HL-60/S4 (cell line): ENCODE measurements around the gene SYT9.
"Not testable (repeated sequence)": the region's sequence is repeated elsewhere in the genome, so short reads cannot be mapped to it uniquely, and the experiment has no call there.

ENCODE experiments used
- in situ Hi-C: fragments of 300-500 bp; cut with MboI; formaldehyde crosslinking; loops from 2 replicates; pipeline ENCODE4 v1.14.3; 2022; ENCODE audit warnings: low sequenced_read_pairs

Gene SYT9

GRCh38 chr11:7499081-7499480 is 247.4 kb downstream of the SYT9 start:
- in situ Hi-C loops, result no loop called here

- in situ Hi-C loops, result no loop called here
Measured at GRCh38 chr11:7500251-7500650, 248.5 kb downstream of the SYT9 start.

- in situ Hi-C loops, result no loop called here
Measured at GRCh38 chr11:7501251-7501650, 249.5 kb downstream of the SYT9 start.

- in situ Hi-C loops, result no loop called here
Measured at GRCh38 chr11:7501894-7502293, 250.2 kb downstream of the SYT9 start.

DNA sequence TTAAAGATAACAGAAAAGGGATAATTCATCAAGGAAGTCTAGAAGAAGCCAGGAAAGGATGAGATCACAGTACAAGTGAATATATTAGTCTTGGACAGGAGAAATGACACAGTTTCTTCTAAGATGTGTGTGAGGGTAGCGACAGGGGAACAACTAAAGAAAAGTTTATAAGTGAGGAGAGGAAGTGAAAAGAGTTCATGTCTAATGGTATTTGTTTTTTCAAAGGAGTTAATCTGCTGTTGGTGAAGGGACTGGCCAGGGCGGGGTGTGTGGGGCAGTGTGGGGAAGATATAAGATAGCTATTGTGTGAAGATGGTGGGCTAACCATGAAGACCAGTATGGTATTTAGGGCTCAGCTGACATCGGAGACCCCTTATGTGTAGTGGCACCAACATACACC is 254.5 kb downstream of the SYT9 start:
- in situ Hi-C loops, result no loop called here

- in situ Hi-C loops, result no loop called here
Measured at GRCh38 chr11:7508087-7508486, 256.4 kb downstream of the SYT9 start.

DNA sequence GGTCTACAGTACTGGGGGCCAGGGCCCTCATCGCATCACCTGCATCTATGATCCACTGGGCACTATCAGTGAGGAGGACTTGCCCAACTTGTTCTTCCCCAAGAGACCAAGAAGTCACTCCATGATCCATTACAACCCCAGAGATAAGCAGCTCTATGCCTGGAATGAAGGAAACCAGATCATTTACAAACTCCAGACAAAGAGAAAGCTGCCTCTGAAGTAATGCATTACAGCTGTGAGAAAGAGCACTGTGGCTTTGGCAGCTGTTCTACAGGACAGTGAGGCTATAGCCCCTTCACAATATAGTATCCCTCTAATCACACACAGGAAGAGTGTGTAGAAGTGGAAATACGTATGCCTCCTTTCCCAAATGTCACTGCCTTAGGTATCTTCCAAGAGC is 258.3 kb downstream of the SYT9 start:
- in situ Hi-C loops, result no loop called here

GRCh38 chr11:7511401-7511800 is 259.7 kb downstream of the SYT9 start:
- in situ Hi-C loops, result no loop called here

DNA sequence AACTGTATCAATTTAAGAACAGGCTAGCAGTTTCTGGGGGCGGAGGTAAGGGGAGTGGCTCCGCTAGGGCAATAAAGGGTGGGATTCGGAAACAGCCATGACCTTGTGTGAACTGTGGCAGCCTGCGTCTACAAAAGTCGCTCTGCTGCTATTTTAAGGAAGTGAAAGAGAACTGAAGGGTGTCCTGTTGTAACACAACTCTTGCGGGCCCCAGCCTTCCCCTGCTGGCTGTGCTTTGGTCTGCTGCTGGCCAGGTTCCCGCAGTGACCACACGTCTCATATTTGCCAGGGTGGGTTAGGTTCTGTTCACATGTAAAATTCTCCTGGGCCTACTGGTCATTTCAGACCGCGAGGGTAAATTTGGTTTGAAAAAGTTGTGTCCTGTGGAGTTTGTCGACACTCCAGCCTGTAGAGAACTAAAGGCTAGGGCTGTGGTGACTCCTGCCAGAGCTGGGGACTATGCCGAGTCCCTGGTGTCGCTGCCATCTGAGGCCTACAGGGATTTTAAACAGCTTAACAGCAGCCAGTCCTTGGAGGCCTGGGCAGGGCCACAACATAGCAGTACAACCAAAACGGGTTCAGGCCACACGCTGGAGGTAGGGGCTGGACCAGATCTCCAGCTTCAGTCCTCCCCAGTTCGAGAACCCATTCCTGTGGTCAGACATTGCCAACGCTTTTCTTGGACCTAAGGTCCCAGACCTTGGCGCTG is 261.0 kb downstream of the SYT9 start:
- in situ Hi-C loops, result no loop called here

DNA sequence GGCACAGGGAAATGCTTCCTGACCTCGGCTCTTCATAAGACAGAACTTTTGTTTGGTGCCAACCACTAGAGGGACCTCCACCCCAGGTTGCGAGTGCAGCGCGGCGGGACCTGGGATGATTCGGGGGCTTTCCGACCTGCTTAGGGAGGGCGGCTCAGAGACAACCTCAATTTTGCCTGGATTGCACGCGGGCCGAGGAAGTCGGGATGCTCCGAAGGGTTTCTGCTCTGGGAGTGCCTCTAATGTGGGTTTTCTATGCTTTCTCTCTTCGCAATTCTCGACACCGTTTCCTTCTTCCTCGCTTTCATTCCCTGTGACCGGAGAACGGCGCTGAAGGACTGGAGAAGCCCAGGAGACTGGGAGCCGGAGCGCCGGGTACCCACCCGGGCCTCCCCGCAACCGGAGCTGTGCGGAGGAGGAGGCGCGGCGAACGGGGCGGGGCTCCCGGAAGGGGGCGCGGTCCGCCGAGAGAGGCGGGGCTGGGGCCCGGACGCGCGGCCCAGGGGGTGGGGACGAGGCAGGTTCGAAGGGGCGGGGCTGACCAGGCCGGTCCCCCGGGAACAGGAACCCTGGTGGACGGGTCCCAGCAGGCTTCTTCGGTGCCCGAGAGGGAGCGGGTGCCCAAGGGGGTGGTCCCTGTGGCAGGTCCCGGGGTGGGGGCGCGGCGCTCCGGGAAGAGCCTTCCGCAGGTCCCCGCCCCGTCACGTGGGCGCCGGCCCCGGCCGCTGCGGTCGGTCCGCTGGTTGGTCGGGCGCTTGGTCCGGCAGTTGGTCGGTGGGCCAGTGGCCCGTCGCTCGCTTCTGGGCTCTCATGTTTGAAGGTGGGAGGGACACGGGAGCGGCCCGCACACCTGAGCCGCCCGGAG is 261.8 kb downstream of the SYT9 start, which contains the start of gene PPFIBP2:
Gene PPFIBP2 (plus strand): TSS at position 766 of the 865 bp plus-strand sequence. CDS start 35,477 bp downstream, outside the sequence.
- in situ Hi-C loops, result no loop called here

DNA sequence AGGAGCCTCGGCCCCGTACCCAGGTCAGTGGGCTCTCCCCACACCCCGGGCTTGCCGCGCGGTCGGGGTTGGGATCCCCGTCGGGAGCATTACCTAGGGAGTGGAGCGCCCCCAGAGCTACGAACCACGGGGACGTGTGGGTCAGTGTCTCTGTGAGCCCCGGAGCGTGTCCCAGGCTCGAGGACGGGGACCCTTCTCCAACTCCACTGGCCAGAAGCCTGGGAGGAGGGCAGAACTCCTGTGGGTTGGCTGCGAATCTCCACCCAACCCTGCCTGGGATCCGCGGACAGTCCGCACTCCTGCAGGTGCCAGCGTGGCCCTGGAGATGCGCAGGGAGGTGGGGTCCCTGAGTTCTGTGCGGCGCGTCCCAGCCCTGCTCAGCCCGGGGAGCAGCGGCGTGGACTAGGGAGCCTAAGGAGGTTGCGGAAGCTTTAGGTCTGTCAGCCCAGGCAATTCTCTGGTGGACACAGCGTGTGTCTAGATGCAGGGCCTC is 262.4 kb downstream of the SYT9 start:
- in situ Hi-C loops, result no loop called here

DNA sequence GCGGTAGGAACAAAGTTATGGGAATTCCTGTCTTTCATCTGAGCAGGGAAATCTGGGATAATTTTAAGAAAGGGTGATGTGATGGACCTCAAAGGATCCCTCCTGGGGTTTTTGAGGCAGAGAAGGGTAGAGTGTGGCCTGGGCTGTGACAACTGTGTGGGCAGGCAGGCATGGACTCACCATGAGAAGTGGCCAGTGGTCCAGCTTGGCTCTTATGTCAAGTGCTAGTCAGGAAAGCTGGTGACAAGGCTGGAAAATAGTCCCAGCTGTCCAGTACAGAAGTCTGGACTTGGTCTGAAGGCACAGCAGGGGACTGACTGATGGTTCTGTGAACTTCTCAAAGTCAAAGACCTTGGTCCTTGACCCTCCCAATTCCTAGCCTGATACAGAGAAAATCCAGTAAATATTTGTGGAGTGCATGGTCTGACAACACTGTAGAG is 263.8 kb downstream of the SYT9 start:
- in situ Hi-C loops, result no loop called here

DNA sequence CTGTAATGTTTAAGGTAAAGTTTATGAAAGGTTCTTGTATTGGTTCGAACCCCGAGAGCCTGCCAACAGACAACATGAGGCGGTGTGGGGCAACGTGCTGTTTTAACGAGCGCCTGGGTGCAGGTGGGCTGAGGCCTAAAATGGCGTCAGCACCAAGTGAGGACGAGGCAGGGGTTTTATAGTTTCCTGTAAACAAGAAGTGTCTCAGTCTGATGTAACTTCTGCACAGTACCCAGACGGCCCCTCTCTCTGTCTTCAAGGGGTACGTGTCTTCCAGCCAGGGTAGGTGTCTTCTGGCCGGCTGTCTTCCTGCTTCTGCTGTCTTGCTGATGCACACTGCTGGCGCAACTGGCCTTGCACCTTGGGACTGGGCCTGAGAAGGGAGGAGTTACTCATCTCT is 264.8 kb downstream of the SYT9 start:
- in situ Hi-C loops, result no loop called here

DNA sequence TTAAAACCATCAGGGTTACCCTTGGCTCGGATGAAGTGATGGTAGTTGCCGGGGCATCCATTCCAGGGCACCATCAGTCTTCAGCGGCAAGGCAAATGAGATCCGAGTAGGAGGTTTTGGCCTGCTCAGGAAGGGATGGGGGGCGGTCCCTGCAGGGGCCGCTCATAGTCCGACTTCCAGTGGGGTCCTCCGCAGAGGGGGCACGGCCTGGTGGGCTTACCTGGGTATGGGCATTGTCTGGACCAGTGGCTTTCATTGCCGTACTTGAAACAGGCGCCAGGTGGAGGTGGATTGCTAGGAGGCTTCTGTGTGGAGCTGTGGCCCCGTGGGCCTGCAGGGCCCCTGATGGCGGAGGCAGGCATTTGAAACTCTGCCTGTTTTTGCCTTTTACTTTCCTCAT is 266.0 kb downstream of the SYT9 start:
- in situ Hi-C loops, result not testable (repeated sequence)
